Left hindlimb (tissue), 1 donor: ENCODE results near the gene GTPBP8.

Experiments used
- DNase-seq: peaks from one replicate; pipeline ENCODE4 v3.0.0-alpha.2; 2018

The GTPBP8 gene

DNA sequence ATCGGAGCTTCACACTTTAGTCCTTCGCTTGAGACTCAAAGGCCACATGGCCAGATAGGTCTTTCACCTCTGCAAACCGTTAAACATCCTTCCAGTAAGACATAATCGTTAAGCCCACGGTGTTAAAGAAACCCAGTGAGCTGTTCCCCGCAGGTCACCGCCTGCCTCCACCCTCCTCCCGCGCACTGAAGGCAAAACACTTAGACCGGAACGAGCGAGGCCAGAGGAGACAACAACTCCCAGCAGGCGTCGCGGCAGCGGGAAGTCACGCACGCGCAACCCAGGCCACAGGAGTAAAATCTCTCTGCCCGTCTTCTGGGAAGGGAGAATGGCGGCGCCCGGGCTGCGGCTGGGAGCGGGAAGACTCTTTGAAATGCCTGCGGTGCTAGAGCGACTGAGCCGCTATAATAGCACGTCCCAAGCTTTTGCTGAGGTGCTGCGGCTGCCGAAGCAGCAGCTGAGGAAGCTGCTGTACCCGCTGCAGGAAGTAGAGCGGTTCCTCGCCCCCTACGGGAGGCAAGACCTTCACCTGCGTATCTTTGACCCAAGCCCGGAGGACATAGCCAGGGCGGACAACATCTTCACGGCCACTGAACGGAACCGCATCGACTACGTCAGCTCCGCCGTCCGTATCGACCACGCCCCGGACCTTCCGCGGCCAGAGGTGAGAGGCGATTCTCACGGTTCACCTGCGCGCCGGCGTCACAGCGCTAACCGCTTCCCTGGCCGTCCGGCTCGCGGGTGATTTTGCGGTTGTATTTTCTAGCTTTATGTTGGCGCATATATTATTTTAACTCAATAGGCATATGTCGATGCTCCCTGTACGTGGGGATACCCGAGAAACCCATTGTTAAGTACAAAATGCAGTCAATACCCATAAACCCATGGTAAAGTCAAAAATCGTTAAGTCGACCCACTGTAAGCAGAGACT, at the start of gene GTPBP8:
Gene GTPBP8, plus strand, starts transcription at position 313 of the 931 bp plus-strand sequence. Its CDS starts 16 bp downstream, at position 329.
- DNase-seq = peak; percentile 92

DNA sequence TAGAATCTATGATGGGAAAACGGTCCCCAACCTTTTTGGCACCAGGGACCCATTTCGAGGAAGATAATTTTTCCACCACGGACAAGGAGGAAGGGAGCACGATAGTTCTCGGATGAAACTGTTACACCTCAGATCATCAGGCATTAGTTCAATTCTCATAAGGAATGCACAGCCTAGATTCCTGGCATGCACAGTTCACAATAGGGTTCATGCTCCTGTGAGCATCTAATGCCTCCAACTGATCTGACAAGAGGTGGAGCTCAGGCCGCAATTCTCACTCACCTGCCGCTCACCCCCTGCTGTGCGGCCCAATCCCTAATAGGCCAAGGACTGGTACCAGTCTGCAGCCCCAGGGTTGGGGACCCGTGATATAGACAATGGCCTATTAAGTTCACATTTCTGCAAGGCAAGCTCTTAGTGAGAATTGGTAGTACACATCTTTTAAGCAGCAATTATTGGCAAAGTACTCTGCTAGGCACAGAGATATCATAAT, 42.4 kb upstream of the GTPBP8 start:
- no peak for DNase-seq

DNA sequence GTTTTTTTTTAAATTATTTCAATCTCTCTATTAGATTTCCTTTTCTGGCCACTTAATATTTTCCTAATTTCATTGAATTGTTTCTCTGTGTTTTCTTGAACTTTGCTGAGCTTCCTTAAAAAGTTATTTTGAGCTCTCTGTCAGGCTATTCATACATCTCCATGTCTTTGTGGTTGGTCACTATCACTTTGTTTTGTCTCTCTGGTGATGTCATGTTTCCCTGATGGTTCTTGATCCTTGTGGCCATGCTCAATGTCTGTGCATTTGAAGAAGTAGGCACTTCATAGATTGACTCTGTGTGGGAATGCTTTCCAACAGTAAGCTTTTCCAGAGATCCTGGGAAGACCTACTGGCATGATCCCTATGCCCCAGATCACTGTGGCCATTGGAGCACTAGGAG, 34.4 kb upstream of the GTPBP8 start:
- no peak for DNase-seq

DNA sequence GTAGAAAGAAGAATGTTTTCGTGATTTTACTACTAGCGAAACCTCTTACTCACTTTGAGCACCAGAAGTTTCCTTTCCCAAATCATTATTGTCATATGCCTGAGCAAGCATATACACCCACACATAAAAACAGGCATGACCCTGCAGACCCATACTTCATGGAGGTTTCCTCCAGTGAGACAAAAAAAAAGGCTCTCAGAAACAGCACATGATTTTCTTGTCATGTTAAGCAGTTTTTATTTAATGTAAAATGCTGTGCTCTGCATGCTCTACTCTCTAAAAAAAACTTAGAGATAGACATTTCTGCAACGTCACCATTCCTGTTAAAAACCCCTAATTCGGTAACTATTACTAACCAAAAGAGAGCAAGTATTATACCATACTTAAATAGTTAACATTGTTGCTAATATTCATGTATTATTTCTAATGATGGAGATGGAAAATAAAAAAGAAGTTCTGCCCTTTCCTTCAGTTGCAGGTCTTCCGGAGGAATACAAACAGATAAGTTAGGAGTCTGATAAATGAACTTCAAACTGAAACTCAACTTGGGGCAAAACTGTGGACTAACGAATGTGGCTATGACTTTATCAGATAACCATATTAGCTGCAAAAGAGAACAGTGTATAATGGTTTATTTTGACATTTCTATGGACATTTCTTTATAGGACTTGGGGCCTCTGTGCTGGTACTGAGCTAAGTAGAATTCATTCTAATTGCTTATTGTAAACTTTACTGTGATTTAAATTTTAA, 31.8 kb upstream of the GTPBP8 start:
- DNase-seq = no peak

DNA sequence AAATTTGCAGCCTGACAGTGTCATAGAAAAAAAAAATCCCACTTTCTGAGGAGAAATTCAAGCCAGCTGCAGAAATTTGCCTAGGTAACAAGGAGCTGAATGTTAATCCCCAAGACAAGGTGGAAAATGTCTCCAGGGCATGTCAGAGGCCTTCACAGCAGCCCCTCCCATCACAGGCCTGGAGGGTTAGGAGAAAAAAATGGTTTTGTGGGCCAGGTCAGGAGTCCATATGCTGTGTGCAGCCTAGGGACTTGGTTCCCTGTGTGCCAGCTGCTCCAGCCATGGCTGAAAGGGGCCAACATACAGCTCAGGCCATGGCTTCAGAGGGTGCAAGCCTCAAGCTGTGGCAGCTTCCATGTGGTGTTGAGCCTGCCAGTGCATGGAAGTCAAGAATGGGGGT, 27.1 kb upstream of the GTPBP8 start:
- DNase-seq = no peak

DNA sequence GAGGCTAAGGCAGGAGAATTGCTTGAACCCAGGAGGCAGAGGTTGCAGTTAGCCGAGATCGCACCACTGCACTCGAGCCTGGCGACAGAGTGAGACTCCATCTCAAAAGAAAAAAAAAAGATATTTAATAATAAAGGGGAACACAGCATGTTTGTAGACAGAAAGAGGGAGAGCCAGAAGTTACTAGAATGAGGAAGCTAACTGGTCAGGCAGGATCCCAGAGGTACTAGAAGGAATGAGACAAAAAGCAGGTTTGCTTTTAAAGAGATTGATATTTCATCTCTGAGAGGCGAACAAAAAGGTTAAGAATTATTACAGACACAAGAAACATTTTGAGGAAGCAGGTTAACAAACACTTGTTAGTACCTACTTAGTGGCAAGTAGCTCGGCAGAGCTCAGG, 25.1 kb upstream of the GTPBP8 start:
- DNase-seq = no peak

DNA sequence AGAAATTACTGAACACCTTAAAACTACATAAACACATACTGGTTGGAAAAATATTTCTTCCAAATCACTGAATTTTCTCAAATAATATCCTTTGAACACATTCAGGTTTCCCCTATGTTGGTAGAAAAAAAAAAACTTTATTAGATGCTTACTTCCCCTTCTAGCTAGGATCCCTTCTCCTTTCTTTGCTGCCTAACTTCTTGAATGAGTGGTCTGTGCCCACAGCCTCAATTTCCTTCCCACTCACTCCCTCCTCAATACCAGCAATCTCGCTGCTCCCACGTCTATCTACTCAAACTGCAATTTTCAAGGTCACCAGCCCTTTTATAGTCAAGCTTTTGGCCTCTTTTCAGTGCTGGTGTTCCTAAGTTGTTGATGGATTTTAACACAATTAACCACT, 24.2 kb upstream of the GTPBP8 start:
- DNase-seq = no peak

DNA sequence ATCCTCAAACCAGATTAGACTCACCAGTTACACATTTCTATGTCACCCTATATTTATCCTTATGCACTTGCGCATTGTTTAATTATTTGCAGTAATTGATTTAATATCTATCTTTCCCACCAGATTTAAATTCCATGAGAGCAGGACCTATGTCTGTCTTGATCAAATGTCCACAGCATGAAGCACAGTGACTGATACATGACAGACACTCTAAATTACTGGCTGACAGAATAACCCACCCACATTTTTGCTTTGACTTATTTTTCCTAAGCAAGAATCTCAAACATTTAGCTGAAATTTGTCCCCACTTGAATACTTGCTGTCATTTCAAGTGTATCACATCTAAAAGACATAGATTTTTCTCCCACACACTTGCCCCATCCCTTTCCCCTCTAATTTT, 23.4 kb upstream of the GTPBP8 start:
- no peak for DNase-seq

DNA sequence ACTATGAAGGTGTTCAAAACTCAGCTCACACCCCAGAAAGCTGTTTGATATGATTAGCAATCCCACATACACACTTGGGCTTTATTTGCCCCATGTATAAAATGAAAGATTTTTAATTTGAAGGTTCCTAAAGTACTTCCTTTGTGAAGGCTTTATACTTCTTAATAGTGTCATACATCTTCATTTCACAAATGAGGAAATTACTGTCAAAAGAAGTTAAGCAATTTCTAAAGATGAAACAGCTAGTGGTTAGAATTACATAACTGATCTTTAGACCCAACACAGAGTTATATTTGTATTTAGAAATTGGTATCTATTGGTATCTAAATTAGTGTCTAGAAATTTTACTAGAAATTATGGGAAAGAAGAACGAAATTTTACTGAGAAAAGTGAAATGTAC, 23.0 kb upstream of the GTPBP8 start:
- DNase-seq = no peak

DNA sequence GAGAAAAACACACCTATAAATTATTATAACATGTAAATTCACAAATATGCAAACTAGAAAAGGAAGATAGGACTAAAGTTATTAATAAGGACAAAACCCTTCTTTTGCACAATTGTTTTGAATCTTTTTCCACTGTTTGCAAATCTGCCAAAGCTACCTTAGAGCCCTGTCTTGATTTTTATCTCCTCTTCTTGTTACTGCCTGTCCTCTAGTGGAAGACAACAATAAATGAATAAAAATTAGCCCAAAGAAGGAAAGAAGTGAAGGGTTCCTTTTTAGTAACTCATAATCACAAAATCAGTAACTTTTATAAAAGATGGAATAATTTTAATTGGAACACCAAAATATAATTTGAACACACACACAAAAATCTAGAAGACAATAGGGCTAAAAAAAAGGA, 18.6 kb upstream of the GTPBP8 start:
- no peak for DNase-seq

DNA sequence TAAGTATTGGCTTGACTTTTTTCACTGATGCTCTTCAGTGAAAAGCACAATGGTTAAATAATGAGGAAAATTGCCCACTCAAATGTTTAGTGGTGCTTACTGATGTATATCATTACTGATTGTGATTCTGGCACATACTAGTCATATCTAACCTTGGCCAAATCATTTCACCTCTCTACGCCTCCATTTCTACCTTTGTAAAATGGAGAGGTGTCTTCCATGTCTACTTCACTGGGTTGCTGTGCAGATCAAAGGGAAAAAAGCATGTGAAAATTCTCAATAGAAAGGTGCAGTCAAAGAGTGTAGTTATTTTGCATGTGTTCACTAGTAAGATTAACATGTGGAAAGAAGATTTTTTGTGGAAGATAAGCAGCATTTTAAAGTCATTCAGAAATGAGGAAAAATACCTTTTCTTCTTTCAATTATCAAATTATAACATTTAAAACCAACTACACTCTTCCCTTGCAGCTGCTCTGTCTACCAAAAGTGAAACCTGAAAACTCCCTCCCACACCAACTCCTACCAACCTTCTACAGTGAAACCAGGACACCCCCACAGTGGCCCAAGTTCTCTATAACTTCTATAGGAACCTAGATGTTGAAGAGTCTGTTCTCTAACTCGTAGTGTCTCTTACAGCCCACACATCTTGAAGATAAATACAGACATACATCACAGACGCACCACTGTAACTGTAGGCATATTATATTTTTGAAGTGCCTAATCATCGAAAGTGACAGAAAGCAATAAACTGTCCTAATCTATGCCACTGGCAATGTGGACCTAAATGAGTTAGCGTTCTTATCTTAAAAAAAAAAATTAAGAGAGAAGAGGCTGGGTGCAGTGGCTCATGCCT, 17.2 kb upstream of the GTPBP8 start:
- no peak for DNase-seq

DNA sequence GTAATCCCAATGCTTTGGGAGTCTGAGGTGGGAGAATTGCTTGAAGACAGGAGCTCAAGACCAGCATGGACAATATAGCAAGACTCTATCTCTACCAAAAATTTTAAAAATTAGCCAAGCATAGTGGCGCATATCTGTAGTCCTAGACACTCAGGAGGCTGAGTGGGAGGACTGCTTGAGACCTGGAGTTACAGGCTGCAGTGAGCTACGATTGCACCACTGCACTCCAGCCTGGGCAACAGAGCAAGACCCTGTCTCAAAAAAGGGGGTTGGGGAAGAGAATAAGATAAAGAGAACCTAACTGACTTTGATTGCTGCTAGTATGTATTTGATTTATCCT, 16.6 kb upstream of the GTPBP8 start:
- DNase-seq = no peak

DNA sequence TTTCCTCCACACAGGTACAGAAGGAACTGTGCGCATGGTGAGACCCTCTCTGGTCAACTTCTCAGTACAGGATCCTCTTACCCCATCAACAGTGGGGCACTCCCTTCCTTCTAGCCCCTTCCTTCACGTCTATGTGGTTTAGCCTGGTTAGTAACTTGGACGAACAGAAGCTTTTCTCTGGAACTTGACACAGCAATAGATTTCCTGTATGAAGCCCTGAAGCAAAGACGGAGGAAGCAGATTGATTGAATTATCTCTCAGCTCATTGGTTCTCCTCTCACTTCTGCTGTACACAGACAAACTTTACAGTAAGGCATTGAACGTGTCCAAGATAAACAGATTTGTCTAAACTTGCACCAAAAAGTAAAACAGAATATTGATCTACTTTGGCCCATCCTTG, 15.9 kb upstream of the GTPBP8 start, which contains the start of gene CD200R1:
Gene CD200R1, minus strand, starts transcription at position 210 of the 400 bp plus-strand sequence. CDS start 246 bp downstream, outside the sequence.
- no peak for DNase-seq

DNA sequence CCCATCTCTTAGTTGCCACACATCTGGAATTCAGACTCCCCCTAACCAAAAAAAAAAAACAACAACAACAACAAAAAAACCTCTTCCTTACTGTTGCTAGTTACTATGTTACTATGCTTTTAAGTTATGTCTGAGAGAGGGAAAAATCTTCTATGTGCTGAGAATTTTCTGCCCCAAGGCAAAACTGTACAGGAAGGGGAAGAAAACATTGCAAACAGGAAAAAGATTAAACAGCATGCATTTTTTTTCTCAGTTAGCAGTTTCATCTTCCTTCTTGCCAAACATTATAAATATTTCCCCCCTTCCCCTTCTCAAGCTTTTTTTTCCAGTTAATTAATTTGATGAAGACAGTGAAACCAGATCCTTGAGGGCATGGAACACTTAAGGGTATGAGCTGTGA, 14.8 kb upstream of the GTPBP8 start:
- DNase-seq = no peak

DNA sequence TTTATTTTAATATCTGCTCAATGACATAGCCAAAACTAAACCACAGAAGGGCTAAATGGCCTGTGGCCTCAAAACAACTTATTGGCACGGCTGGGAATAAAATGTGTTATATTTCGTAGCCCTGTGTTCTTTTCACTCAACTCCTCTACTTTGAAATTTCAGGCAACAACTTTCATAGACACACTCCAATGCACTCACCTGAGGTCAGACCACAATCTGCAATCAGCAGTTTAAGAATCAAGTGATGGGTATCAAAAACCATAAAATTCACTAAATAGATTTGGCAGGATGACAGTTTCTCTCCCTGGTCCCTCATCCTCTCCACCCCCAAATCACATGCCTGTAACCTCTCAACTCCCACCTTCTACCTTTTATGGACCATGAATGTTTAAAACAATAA, 13.8 kb upstream of the GTPBP8 start:
- DNase-seq = no peak

DNA sequence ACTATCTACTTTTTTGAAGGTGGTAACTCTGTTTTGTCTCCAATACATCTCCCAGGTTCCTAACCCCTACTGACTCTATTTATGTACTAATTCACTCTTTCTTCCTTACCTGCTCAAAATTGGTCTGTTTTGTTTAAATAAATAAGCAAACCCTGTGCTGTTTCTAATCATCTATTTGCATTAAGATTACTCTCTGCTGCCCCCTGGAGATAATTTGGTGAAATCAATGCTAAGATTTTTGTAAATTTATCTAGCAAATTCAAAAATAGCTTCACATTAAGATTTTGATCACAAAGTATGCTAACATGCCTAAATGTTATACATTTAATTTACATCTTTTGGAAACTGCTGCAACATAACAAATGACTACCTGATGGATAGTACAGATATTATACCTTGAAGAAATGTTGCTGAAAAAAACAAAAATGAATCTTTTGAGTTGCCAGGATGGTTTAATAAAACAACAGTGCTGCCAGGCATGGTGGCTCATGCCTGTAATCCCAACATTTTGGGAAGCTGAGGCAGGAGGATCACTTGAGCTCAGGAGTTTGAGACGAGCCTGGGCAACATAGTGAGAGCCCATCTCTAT, 11.4 kb upstream of the GTPBP8 start:
- no peak for DNase-seq

DNA sequence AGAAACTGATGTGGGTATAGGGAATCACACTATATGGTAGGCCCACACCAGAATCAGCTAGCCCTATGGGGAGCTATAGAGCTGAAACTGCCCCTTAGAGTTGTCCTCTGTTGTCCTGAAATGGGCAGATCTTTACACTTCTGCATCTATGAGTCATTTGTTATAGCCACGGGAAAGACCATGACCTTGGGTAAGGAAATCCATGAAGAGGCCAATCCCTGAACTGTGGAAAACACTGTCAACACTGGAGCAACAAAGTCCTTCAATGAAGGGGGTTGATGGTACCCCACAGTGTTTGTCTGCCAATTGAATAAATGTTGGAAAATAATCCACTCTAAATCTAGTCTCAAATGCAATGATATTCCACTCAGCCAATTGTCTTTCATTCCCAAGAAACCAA, 10.7 kb upstream of the GTPBP8 start:
- no peak for DNase-seq

DNA sequence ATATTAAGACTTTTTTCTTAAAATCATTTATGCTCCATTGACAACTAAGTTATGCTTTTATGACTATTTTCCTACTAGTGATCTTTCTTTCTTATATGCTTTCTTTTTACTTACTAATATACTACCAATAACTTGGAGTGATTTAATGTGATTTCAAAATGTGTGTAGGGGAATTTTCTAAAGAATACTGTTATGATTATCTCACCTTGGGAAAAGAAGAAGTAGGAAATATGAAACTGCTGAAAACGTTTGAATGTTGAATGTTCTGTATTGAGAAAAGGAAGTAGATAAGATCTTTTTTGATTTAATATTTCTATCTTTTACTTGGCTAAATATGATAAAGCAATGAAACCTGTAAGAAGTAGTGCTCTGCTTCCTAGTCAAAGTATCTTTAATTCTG, 8.1 kb upstream of the GTPBP8 start:
- no peak for DNase-seq

DNA sequence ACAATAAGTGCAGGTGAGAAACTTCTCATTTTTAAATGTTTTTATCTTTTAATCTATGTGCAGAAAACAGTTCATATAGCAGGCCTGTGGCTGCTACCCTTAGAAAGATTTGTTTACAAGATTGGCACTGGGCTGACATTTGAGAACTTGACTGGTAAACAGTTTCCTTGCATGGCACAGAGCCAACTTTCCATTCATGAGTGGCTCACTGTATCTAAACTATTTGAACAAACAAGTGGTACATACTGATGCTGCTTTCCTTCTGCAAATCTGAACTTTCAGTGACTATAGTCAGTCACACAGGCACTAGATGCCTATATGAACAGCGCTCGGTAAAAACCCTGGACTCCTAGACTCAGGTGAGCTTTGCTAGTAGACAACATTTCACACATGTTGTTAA, 6.3 kb upstream of the GTPBP8 start:
- DNase-seq = no peak

DNA sequence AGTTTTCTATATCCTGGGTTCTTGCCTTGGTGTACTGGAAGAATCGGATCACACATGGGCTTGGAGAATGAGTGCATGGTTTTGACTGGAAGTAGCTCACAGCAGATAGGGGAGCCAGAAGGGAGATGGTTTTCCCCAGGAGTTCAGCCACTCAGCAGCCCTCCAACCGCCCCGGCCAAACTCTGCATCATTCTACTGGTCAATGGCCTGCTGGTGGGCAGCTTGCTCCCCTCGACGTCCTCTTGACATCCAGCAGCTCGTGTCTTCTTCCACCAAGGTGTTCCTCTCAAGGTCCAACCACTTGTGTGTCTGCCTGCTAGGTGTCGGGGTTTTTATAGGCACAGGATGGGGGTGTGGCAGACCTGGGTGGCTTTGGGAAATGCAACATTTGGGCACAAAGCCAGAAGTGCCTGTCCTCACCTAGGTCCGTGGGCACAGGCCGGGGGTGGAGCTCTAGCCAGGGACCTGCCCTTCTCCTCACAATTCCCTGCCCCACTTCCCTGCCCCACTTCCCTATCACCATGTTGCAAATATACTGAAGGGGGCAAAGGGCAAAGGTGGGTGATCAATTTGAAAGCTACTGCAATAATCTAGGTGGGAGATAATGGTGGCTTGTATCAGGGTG, 3.0 kb upstream of the GTPBP8 start:
- no peak for DNase-seq

DNA sequence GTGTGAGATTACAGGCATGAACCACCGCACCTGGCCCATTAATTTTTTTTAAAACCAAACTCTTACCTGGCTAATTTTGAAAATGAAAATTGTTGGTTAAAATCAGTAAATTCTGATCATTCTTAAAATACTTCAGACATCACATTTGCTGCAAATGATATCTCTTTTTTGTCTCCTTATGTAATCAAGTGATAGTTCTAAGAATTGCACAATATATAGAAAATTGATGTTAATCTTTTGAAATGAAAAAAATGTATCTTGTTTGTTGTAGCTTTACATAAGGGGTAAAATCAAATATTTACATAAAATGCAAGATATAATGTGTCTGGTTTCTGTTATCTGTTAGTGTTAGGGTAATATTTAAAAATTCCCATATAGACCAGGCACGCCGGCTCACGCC, 5.0 kb downstream of the GTPBP8 start:
- no peak for DNase-seq

DNA sequence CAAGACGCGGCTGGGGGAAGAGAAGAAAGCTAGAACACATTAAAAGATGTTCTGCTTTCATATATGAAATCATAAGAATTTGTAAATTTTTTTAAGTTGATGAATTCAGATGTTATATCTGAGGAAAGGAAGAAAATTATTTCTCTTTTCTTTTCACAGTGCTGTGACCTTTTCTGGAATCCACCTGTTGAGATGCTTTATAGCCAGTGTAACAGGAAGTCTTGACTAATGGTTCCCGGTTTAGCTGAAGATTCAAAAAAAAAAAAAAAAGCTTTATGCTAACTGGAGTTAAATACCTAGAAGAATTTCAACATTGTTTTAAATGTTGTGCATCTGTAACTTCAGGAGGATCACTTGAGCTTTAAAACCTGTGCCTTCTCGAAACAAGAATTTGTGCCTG, 9.9 kb downstream of the GTPBP8 start:
- no peak for DNase-seq
